ENCODE results near the gene UMAD1.

The UMAD1 gene

DNA sequence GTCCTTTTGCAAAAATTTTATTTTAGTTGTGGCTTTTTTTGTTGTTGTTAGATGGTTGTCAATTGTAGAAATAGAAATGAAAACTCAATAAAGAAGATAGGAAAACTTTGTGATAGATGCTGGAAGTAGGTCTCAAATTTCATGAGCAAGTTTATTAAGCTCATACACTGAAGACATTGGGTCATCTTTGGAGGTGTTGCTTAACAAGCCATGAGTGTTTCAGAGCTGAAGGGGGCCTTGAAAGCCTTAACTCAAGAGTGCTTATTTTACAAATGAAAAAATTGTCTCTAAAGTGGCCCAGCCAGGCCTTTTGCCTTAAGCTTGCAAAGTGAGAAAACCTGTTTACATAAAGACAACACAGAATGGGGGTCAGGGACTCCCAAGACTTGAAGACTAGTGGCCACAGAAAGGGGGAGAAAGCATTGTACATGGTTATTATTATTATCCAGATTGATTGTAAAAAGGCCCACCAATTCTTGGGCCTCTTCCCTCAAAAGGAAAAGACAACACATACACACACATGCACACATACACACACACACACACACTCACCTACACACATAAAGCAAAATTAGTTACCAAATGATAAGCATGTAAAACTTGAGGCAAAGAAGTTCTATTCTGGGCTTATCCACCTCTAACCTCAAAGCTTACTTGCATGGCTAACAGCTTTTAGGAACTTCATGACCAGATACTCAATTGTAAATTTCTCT is 278.3 kb downstream of the UMAD1 start:
- H3K4me1 Mint-ChIP-seq = peaks cover 41% of the 10 kb centered on the region
- no peak for ATAC-seq
- no peak overlapping the region for H3K4me3 Mint-ChIP-seq
- no peaks in the 10 kb centered on the region for H3K9me3 Mint-ChIP-seq
- H3K36me3 Mint-ChIP-seq = peaks cover 18% of the 10 kb centered on the region
- H3K27me3 Mint-ChIP-seq = no peaks in the 10 kb centered on the region
- peak overlapping the region; percentile 62 for H3K27ac Mint-ChIP-seq

DNA sequence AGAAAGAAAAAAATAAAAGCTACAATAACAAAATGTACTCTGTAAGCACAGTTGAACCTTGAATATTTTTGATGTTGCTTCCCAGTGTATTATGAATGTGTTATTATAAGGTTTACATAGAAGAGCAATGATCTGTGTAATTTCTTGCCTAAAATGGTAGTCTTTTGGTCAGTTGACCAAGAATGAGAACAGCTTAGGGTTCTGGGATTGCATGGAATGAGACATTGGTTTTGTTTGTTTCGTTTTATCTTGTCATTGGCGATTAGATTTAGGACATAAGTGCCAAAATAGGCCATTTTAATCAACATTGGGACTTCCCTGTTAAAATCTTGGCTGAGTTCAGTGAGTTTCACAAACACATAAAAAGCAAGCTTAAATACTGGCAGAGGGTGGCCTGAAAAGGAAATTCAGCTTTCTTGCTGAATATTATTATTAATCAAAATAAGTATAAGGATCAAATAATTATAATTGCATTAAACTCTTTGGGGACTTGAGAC is 278.9 kb downstream of the UMAD1 start:
- H3K4me1 Mint-ChIP-seq = peaks cover 44% of the 10 kb centered on the region
- H3K36me3 Mint-ChIP-seq = peaks cover 18% of the 10 kb centered on the region
- H3K27me3 Mint-ChIP-seq = no peaks in the 10 kb centered on the region
- no peak overlapping the region for H3K4me3 Mint-ChIP-seq
- peak overlapping the region; percentile 62 for H3K27ac Mint-ChIP-seq
- no peaks in the 10 kb centered on the region for H3K9me3 Mint-ChIP-seq
- ATAC-seq = no peak

DNA sequence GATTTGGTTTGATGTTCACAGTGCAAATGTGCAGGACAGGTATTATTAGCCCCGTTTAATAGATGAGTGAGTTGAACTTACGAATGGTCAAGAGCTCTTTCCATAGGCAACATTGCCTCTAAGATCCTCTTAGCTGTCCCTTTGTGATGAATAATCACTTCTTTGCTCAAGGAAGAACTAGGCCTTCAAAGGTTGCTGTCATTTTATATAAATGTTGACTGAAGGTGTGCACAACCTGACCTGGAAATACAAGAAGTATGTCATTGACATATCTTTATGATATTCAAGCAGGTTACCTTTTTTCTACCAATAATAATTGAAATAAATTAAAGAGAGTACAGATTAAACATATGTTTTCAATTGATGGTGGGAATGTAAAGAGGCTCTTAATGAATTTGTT is 279.5 kb downstream of the UMAD1 start:
- peaks cover 44% of the 10 kb centered on the region for H3K4me1 Mint-ChIP-seq
- H3K9me3 Mint-ChIP-seq = no peaks in the 10 kb centered on the region
- no peaks in the 10 kb centered on the region for H3K27me3 Mint-ChIP-seq
- H3K36me3 Mint-ChIP-seq = peaks cover 18% of the 10 kb centered on the region
- no peak overlapping the region for H3K4me3 Mint-ChIP-seq
- ATAC-seq = no peak
- H3K27ac Mint-ChIP-seq = peak overlapping the region; percentile 23

DNA sequence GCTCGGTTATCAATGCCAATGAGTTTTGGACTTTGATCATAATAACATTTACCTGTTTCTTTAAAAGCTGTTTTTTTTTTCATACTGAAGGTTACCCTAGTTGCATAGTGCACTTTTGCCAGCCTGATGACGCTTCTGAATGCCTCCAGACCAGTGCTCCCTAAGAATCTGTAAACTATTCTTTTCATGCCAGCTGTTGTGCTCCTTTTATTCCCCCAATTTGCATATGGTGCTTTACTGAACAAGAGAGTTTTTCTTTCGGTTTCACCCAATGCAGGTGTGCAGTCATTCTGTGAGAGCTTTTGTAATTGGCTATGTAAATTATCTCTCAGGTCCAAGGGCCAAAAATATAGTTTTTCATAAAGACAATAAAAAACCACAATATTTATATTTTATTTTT is 279.9 kb downstream of the UMAD1 start:
- H3K36me3 Mint-ChIP-seq = peaks cover 17% of the 10 kb centered on the region
- peaks cover 44% of the 10 kb centered on the region for H3K4me1 Mint-ChIP-seq
- peak; percentile 92 for ATAC-seq
- peak overlapping the region; percentile 43 for H3K4me3 Mint-ChIP-seq
- H3K27me3 Mint-ChIP-seq = no peaks in the 10 kb centered on the region
- peak overlapping the region; percentile 23 for H3K27ac Mint-ChIP-seq
- no peaks in the 10 kb centered on the region for H3K9me3 Mint-ChIP-seq

DNA sequence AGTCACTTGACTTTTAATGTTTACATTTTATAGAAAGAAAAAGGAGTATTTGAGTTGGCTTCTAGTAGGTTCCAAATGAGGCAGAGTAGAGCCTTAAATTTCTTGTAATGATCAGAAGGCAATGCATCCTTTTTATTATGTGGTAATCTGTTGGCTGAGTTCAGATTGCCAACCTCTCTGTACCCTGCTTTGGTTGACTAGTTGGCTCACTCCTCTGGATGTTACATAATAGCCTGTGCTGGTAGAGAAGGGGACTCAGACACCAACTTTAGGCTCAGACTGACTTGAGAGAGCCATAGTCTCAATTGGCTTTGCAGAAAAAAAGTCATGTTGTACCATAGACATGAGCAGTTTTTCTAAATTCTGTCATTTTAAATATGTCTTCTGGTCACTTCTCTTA is 281.3 kb downstream of the UMAD1 start:
- Mint-ChIP-seq H3K9me3 (no peaks in the 10 kb centered on the region), H3K4me3 (no peak overlapping the region), H3K36me3 (peaks cover 6% of the 10 kb centered on the region), H3K27ac (no peak overlapping the region), H3K27me3 (no peaks in the 10 kb centered on the region), H3K4me1 (peaks cover 44% of the 10 kb centered on the region)
- no peak for ATAC-seq

GRCh38 chr7:7922684-7923385 is 282.3 kb downstream of the UMAD1 start:
- H3K27me3 Mint-ChIP-seq = no peaks in the 10 kb centered on the region
- no peak for ATAC-seq
- H3K36me3 Mint-ChIP-seq = no peaks in the 10 kb centered on the region
- no peak overlapping the region for H3K27ac Mint-ChIP-seq
- no peak overlapping the region for H3K4me3 Mint-ChIP-seq
- peaks cover 39% of the 10 kb centered on the region for H3K4me1 Mint-ChIP-seq
- H3K9me3 Mint-ChIP-seq = no peaks in the 10 kb centered on the region

- Mint-ChIP-seq H3K9me3 (no peaks in the 10 kb centered on the region), H3K27ac (peak overlapping the region; percentile 17), H3K27me3 (no peaks in the 10 kb centered on the region), H3K4me3 (no peak overlapping the region), H3K4me1 (peaks cover 33% of the 10 kb centered on the region), H3K36me3 (no peaks in the 10 kb centered on the region)
- no peak for ATAC-seq
These were observed 283.3 kb downstream of the UMAD1 start for GRCh38 chr7:7923818-7924217.

GRCh38 chr7:7924303-7924702 is 283.8 kb downstream of the UMAD1 start:
- peak overlapping the region; percentile 17 for H3K27ac Mint-ChIP-seq
- no peaks in the 10 kb centered on the region for H3K27me3 Mint-ChIP-seq
- peaks cover 28% of the 10 kb centered on the region for H3K4me1 Mint-ChIP-seq
- no peaks in the 10 kb centered on the region for H3K9me3 Mint-ChIP-seq
- no peak overlapping the region for H3K4me3 Mint-ChIP-seq
- no peak for ATAC-seq
- H3K36me3 Mint-ChIP-seq = no peaks in the 10 kb centered on the region

All from stimulated activated memory B cell treated with anti-CD40 and anti-IgM and Interleukin-4, amounts not matched to agents 10 μg/mL and 1 μg/mL and 100 μg/mL, for 72 hours (primary cell).